Measurements from ENCODE around the gene MAGT1.
"Not testable (repeated sequence)": the region's sequence is repeated elsewhere in the genome, so short reads cannot be mapped to it uniquely, and the experiment has no call there.

The MAGT1 gene

DNA sequence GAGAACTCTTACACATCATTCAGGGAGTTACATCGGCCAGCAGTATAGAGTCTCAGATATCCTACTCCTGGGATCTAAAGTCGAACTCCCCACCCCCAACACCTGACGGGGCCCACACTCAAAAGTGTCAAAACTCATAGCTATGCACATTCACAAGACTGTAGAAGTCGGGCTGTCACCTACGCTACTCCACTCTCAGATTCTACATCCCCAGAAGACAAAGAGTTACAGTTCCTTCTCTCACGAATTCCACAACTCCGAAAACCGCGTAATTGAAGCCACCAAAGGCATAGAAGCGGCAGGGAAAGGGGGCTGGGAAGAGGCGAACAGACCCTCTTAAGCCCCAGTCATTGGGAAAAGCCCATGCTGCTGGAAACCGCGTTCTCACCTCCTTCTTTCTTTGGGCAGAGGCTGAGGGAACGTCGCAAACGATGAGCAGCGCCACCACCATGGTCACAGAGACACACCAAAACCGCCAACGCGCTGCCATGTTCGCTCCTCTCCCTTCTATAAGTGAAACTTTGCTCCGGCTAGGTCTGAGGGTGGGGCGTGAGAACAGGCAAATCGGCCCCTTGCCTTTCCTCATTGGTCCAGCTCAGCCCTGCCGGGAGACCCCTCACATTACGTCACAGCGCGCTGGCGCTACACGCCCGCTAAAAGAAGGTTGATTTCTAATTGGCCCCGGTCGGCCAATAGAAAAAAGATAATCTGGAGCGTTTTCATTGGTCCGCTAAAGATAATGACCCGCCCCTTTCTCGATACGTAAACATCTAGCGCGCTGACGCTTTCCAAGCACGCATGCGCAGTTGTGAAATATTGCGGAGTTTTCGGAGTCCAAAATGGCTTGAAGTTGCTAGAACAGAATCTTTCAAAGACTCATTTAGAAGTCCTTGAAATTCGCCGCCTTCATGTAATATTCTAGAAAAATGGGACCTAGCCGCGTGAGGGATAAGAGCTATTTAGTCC is at the start of gene MAGT1:
MAGT1 (minus strand) TSS at position 515 of the 966 bp plus-strand sequence; CDS start at position 490, 25 bp downstream.
- DNase-seq = peak; percentile 93

DNA sequence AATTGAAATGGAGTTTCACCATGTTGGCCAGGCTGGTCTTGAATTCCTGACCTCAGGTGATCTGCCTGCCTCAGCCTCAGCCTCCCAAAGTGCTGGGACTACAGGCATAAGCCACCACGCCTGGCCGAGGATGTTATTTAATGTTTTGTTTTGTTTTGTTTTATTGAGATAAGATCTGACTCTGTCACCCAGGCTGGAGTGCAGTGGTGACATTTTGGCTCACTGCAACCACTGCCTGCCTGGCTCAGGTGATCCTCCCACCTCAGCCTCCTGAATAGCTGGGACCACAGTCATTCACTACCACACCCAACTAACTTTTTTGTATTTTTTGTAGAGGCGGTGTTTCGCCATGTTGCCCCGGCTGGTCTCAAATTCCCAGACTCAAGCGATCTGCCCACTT is 49.8 kb upstream of the MAGT1 start:
- DNase-seq = not testable (repeated sequence)

DNA sequence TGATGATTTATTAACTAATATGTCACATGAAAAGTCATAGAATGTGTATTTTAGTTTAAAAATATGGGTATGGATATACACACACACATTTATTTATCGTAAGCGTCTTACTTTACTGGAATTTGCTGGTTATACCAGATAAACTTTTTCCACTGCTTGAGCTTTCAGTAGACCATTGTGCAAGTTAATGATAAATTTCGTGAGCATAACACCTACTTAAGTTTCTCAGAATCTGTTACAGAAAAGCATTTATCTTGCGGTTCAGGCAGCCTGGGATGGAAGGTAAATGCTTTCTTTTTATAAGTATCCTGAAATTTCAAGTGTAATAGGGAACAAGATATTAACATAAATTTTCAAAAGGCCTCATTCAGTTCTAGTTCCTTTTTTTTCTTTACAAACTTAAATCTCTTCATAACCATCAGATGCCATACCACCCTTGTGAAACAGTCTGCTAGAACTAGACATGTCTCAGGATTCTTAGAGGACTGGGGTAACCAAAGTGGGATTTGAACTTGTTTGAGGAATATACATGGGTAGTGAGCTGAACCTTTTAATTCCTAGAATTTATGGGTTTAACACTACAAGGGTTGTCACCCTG is 42.9 kb upstream of the MAGT1 start:
- no peak for DNase-seq

DNA sequence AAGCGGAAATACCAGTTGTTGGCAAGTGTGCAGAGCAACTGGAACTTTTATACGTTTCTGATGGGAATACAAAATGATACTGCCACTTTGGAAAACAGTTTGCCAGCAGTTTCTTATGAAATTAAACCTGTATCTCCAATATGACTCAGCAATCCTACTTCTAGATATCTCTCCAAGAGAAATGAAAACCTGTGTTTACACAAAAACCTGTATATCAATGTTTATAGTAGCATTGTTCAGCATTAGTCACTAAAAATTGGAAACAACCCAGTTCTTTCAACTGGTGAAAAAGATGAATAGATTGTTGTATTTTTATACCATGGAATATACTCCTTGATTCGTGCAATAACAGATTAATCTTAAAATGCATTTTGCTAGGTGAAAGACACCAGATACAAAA is 42.1 kb upstream of the MAGT1 start:
- no peak for DNase-seq

DNA sequence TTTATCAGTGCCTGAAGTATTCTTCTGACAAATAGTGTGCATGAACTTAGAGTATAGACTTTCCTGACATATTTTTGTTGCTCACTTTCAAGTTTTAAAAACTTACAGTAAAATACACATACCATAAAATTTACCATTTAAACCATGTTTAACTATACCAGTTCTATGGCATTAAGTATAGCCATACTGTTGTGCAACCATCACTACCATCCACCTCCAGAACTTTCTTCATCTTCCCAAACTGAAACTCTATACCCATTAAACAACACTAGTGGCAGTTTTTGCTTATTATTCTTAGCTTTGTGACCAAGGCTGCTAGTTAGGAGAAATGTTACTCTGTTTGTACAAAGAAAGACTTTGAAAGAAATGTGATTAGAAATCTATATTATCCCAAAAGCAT is 41.1 kb upstream of the MAGT1 start:
- no peak for DNase-seq

DNA sequence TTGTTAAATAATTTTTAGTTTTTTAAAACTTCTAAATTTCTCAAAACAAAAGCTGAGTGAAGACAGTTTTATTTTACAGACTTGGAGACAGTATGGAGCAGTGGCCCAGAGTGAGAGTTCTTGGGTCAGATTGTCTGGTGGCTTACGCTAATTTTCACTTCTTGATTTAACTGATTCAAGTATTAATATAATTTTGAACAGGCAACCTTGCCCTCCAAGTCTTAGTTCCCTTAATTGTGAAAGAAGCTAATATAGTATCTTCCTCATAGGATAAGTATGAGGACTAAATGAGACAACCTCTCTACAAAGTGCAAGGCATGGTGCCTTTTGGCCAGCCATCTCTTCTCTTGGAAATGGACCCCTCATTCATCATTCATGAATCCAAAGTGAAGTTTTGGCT is 40.7 kb upstream of the MAGT1 start:
- no peak for DNase-seq

DNA sequence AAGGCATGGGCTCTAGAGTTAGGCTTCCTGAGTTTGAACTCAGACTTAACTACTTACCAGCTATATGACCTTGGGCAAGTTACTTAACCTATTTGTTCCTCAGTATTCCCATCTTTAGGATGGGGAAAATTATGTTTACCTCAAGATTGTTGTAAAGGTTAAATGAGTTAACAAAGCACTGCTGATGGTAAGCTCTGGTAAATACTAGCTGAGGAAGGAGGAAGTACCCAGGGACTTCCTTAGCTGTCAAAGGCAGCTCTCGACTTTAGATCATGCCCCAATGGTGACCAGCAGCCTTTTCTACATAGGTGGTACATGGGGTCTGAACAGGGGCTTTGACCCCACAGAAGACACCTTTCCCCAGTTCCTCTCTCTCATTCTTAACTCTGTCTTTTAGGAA is 35.3 kb upstream of the MAGT1 start:
- DNase-seq = no peak

DNA sequence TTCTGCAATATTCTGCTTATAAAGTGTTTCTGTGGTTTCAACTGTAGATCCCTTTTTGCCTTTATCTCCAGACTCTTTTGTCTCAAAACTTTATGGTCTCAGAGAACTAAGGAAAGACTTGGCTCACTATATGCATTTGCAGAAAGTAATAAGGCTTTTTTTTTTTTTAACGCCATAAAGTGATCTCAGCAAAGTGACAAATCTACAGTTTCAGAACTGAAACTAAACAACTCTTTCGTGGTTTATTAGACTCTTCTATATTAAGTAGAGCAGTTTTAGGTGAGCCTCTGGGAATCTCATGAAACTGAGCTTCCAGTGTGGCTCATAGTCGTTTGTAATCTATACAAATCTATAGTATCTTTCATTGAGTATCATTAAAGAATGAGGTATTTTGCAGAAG is 30.5 kb upstream of the MAGT1 start:
- no peak for DNase-seq

DNA sequence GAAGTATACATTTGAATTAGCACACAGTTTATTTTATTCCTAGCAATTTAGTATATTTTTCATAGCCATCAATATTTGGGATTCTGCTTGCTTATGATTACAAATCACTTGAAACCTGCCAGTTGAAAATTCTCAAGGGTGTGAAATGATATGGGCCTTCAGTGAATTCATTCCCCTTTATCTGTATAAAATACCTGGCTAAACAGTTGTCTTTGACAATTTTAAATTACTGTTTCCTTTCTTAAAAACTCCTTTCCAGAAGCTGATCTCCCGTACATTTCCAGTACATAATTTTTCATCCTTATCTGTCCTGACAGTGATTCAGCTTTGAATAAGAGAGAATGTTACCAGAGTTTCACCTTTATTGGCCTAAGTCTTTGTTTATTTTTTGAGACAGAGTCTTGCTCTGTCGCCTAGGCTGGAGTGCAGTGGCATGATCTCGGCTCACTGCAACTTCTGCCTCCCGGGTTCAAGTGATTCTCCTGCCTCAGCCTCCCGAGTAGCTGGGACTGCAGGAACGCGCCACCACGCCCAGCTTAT is 29.2 kb upstream of the MAGT1 start:
- DNase-seq = no peak

DNA sequence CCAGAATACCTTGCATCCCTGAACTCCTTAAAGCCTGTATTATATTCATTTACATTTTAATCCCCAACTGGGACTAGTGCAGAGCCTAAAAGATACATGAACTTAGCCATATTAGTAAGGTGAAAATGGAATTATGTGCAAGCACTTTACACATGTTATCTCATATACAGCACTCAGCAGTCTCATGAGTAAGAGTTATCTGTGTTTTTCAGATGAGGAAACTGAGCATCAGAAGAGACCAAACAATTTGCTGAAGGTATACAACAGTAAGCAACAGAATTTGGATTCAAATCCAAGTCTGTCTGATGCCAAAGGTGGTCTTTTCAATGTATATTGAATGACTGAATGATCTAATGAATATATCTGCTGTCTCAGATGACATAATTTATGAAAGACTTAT is 27.6 kb upstream of the MAGT1 start:
- DNase-seq = no peak

DNA sequence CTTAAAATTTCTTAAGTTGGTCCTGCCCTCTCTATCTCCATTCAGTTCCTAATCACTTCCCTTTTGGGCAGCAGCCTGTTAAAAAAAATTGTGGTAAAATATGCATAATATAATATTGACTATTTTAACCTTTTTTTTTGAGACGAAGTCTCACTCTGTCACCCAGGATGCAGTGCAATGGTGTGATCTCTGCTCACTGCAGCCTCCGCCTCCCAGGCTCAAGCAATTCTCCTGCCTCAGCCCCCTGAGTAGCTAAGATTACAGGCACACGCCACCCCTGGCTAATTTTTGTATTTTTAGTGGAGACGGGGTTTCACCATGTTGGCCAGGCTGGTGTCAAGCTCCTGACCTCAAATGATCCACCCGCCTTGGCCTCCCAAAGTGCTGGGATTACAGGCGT is 24.1 kb upstream of the MAGT1 start:
- DNase-seq = not testable (repeated sequence)

DNA sequence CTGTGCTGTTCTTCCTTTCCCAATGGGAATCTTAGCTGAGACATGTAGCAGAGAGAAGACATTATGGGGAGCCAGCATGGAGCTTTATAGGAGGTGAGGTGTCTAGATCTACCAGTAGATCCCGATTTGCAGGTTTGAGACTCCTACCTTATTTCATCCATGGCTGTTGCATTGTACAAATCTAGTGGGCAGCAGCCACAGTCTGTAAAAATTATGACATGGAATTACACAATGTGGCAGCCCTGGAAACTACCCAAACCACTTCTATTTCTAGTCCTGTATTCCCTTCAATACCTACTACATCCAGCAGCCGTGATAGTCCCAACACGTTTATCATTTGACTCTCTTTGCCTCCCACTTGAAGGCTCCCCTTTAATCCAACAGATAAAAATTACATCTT is 23.3 kb upstream of the MAGT1 start:
- no peak for DNase-seq

DNA sequence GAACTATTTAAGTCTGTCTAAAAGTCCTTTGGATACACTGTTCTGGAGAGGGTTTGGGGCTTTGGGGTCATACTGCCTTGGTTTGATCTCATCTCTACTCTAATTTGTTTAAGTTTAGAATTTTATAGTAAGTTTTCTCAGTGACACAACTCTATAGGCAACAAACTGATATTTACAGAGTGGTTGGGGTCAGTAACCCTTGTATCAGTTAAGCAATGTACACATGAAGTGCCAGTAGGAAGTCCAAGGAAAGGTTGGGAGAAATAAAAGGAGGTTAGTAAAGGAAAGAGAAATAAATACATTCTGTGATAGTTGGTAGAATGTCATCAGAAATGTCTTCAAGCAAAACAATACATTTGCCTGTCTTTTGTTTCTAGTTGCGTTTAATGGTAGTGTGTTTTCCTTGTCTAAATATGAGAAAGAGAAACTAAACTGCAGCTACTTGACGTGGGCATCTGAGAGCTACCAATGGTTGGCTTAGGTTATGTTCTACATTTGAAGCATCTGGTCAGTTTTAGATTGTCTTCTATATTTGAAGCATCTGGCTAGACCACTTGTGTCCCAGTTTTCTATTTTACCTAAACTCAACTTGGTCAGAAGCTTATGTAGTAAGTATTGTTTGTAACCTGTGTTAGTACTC is 22.2 kb upstream of the MAGT1 start:
- no peak for DNase-seq

DNA sequence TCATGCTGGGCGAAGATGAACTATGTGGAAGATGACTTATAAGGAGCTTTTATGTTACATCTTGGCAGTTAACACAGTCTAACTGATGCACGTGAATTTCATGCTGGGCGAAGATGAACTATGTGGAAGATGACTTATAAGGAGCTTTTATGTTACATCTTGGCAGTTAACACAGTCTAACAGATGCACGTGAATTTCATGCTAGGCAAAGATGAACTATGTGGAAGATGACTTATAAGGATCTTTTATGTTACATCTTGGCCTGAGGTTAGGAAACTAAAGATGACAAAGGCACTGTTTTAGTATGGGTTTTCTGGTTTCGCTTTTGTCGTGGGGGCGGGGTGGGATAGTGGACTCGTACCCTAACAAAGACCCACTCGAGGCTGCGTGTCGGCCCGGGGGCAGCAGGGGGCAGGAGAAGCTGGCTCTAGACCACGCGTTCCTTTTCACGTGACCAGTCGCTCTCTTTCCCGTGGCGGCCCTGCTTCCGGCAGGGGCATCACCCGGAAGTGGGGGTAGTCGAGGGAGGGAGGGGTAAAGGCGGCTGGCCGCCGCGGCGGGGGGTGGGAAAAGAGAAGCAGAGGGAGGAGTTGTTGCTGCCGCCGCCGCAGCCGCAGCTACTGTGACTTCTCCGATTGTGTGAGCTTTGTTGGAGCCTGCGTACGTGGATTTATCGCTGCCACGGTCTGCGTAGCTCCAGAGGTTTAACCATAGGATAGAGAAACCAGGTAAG is 15.0 kb upstream of the MAGT1 start, which contains the start of gene ATP7A:
ATP7A (plus strand) TSS at position 586 of the 733 bp plus-strand sequence. CDS start 60,949 bp downstream, outside the sequence.
- DNase-seq = peak; percentile 72

DNA sequence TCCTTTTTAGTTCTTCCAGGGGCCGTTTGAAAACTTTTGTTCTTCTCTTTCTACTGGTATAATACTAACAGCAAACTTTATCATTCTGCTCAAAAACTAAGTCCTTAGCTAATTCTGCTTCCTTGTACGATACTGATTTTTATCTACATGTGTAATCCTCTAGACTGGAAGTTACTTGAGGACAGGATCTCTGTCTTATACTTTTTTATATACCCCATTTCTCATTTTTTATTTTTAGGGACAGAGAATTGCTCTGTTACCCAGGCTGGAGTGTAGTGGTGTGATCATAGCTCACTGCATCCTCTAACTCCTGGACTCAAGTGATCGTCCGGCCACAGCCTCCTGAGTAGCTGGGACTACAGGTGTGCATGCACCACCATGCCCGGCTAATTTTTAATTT is 6.3 kb upstream of the MAGT1 start:
- no peak for DNase-seq

DNA sequence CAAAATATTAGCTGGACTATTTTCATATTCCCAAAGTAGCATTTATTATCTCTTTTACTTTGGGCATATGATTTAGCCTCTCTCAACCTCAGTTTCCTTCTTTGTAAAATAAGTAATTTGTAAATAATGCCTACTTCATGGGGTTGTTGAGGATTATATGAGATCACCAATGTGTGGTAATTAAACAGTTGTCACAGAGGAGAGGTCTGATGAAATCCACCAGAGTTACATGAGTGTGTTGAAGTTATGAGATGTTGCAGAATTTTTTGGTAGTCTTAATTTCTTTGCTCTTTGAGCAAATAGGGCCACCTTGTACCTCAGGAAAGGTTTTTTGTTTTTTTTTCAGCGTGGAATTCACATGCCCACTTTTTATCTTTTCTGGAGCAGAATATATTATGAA is 5.5 kb upstream of the MAGT1 start:
- DNase-seq = no peak

DNA sequence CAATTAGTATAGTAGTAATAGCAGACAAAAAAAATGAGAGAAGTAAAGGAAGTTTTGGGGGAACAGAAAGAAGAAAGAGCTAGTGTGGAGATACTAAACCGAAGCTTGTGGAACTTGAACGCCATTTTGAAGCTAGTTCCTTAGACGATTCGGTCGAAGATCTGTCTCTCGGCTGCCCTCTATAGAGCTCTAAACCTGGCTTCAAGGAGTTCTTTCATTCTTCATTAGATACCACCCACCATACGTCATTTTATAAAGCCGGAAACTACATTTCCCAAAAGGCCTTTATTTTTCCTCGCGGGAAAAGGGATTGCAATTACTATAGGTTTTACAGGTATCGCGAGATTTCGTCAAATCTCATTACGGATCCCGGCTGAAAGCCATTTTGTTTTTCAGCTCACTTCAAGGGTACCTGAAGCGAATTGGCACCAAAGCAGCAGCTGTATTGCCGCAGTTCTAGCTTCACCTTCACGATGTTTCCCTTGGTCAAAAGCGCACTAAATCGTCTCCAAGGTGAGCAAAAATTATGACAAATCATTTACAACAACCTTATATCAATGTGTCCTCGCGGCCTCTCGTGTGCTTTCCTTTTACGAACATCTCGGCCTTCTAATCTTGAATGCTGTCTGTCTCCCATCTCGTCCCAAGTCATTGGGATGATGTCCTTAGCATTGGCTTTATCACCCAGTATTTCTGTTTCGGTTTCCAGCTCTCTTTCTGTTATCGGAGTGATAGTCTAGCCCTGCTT is 4.0 kb upstream of the MAGT1 start, which contains the start of gene COX7B:
COX7B (plus strand) TSS at position 388 of the 748 bp plus-strand sequence; CDS start at position 474, 86 bp downstream.
- peak; percentile 96 for DNase-seq

DNA sequence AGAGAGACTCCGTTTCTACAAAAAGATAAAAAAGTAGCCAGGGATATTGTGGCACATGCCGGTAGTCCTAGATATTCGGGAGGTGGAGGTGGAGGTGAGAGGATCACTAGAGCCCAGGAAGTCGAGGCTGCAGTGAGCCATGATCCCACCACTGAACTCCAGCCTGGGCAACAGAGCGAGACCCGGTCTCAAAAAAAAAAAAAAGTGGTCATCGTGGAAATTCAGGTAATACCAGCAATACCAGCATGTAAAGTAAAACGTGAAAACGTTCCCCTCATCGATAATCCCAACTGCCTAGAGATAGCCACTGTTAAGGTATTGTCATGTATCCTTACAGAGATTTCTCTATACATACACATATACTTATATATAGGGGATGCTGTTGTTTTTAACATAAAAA is 1.5 kb downstream of the MAGT1 start:
- DNase-seq = no peak

DNA sequence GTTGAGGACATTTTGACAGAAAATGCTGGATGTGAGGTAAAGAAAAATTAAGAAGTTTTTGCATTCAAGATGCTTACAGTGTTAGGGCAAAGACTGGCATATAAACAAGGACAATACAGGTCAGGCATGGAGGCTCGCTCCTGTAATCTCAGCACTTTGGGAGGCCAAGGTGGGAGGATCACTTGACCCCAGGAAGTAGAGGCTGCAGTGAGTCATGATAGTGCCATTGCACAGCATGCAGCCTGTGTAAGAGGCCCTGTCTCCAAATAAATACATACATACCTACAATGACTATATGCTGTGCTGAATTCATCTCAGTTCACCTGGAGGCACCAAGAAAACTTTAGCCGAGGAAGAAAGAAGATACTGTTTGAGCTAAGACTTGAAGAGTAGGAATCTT is 2.3 kb downstream of the MAGT1 start:
- DNase-seq = no peak

DNA sequence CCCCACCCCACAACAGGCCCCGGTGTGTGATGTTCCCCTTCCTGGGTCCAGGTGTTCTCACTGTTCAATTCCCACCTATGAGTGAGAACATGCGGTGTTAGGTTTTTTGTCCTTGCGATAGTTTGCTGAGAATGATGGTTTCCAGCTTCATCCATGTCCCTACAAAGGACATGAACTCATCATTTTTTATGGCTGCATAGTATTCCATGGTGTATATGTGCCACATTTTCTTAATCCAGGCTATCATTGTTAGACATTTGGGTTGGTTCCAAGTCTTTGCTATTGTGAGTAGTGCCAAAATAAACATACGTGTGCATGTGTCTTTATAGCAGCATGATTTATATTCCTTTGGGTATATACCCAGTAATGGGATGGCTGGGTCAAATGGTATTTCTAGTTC is 13.8 kb downstream of the MAGT1 start:
- not testable (repeated sequence) for DNase-seq

DNA sequence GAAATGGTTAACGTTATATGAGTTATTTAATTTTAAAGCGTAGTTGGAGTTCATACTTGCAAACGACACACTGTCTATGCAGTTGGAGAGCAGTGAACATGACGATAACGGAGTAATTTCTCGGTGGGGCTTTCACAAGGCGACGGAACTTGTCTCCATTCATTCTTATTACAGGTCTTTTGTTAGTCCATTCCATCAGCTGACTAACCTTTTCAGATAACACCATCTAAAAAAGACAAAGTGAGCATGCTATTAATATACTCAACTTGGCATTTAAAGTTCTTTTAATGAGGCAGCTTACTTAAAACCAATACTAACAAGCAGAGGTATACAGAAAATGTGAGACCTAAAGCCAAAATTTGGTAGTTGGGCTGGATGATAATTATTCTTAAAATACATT is 19.9 kb downstream of the MAGT1 start:
- DNase-seq = no peak

DNA sequence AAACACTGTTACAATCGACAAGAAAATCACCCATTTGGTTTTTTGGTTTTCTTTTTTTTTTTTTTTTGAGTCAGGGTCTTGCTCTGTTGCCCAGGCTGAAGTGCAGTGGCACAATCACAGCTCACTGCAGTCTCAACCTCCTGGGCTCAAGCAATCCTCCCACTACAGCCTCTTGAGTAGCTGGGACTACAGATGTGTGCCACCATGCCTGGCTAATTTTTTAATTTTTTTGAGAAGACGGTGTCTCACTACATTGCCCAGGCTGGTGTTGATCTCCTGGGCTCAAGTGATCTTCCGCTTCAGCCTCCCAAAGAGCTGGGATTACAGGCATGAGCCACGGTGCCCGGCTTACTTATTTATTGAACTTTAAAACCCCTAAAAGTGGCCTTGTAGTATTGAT is 63.7 kb downstream of the MAGT1 start:
- DNase-seq = not testable (repeated sequence)
